Measurements from ENCODE around the gene SLC25A22.

Gene SLC25A22

GRCh38 chr11:792535-792821, 5.6 kb downstream of the SLC25A22 start:
- Histone ChIP-seq H3K27me3 (ENCODE audit: control insufficient read depth in 1 of 2, insufficient read depth in 2 of 2, low read length in 2 of 2) (peaks cover 15 to 18% of the 10 kb centered on the region in 2 donors), H3K27ac (ENCODE audit: low read length) (no peak overlapping the region), H3K36me3 (ENCODE audit: control insufficient read depth in 2 of 2, insufficient read depth in 2 of 2, low read length in 2 of 2) (no peaks in the 10 kb centered on the region), H3K9ac (ENCODE audit: low read length in 2 of 2) (no peak overlapping the region), H3K9me3 (ENCODE audit: control insufficient read depth in 2 of 2, low read length in 2 of 2) (no peaks in the 10 kb centered on the region), H3K4me1 (ENCODE audit: control insufficient read depth, insufficient read depth, low read length) (peaks cover 30% of the 10 kb centered on the region), H3K4me3 (ENCODE audit: low read length in 2 of 2) (no peak overlapping the region)

GRCh38 chr11:791658-792534, 6.2 kb downstream of the SLC25A22 start:
- H3K4me3 ChIP-seq (ENCODE audit: low read length in 2 of 2), result no peak overlapping the region

GRCh38 chr11:790721-791564, 7.1 kb downstream of the SLC25A22 start:
- no peaks in the 10 kb centered on the region for H3K36me3 ChIP-seq (ENCODE audit: control insufficient read depth in 2 of 2, insufficient read depth in 2 of 2, low read length in 2 of 2)
- no peak overlapping the region for H3K27ac ChIP-seq (ENCODE audit: low read length)
- H3K9me3 ChIP-seq (ENCODE audit: control insufficient read depth in 2 of 2, low read length in 2 of 2), result no peaks in the 10 kb centered on the region
- H3K27me3 ChIP-seq (ENCODE audit: control insufficient read depth in 1 of 2, insufficient read depth in 2 of 2, low read length in 2 of 2), result peaks cover 15 to 18% of the 10 kb centered on the region in 2 donors
- no peak overlapping the region for H3K4me3 ChIP-seq (ENCODE audit: low read length in 2 of 2)
- H3K4me1 ChIP-seq (ENCODE audit: control insufficient read depth, insufficient read depth, low read length), result peaks cover 17% of the 10 kb centered on the region
- H3K9ac ChIP-seq (ENCODE audit: low read length in 2 of 2), result no peak overlapping the region

More at GRCh38 chr11:791658-792534, 6.2 kb downstream of the SLC25A22 start:
- Histone ChIP-seq H3K27ac (ENCODE audit: low read length) (no peak overlapping the region), H3K9ac (ENCODE audit: low read length in 2 of 2) (no peak overlapping the region), H3K36me3 (ENCODE audit: control insufficient read depth in 2 of 2, insufficient read depth in 2 of 2, low read length in 2 of 2) (no peaks in the 10 kb centered on the region), H3K27me3 (ENCODE audit: control insufficient read depth in 1 of 2, insufficient read depth in 2 of 2, low read length in 2 of 2) (peaks cover 15 to 18% of the 10 kb centered on the region in 2 donors), H3K9me3 (ENCODE audit: control insufficient read depth in 2 of 2, low read length in 2 of 2) (no peaks in the 10 kb centered on the region), H3K4me1 (ENCODE audit: control insufficient read depth, insufficient read depth, low read length) (peaks cover 25% of the 10 kb centered on the region)

GRCh38 chr11:789943-790342, 8.1 kb downstream of the SLC25A22 start, which contains the start of gene CEND1:
Gene CEND1, minus strand, starts transcription at chr11:790090. Its CDS starts 1,514 bp downstream, at chr11:788576.
- Histone ChIP-seq H3K27ac (ENCODE audit: low read length) (no peak within 1 kb of the TSS), H3K36me3 (ENCODE audit: control insufficient read depth in 2 of 2, insufficient read depth in 2 of 2, low read length in 2 of 2) (no peaks in the 10 kb centered on the region), H3K9me3 (ENCODE audit: control insufficient read depth in 2 of 2, low read length in 2 of 2) (no peaks in the 10 kb centered on the region), H3K4me3 (ENCODE audit: low read length in 2 of 2) (no peak within 1 kb of the TSS), H3K27me3 (ENCODE audit: control insufficient read depth in 1 of 2, insufficient read depth in 2 of 2, low read length in 2 of 2) (peaks cover 15 to 18% of the 10 kb centered on the region in 2 donors), H3K9ac (ENCODE audit: low read length in 2 of 2) (no peak within 1 kb of the TSS), H3K4me1 (ENCODE audit: control insufficient read depth, insufficient read depth, low read length) (peaks cover 7% of the 10 kb centered on the region)

- H3K27ac ChIP-seq (ENCODE audit: low read length), result no peak overlapping the region
- no peak overlapping the region for H3K4me3 ChIP-seq (ENCODE audit: low read length in 2 of 2)
- H3K36me3 ChIP-seq (ENCODE audit: control insufficient read depth in 2 of 2, insufficient read depth in 2 of 2, low read length in 2 of 2), result no peaks in the 10 kb centered on the region
- H3K27me3 ChIP-seq (ENCODE audit: control insufficient read depth in 1 of 2, insufficient read depth in 2 of 2, low read length in 2 of 2), result peaks cover 15 to 18% of the 10 kb centered on the region in 2 donors
- H3K4me1 ChIP-seq (ENCODE audit: control insufficient read depth, insufficient read depth, low read length), result peaks cover 3% of the 10 kb centered on the region
- no peaks in the 10 kb centered on the region for H3K9me3 ChIP-seq (ENCODE audit: control insufficient read depth in 2 of 2, low read length in 2 of 2)
- H3K9ac ChIP-seq (ENCODE audit: low read length in 2 of 2), result no peak overlapping the region
Observed at GRCh38 chr11:788953-789940, 8.8 kb downstream of the SLC25A22 start.

- Histone ChIP-seq H3K27me3 (ENCODE audit: control insufficient read depth in 1 of 2, insufficient read depth in 2 of 2, low read length in 2 of 2) (peaks cover 15 to 18% of the 10 kb centered on the region in 2 donors), H3K4me1 (ENCODE audit: control insufficient read depth, insufficient read depth, low read length) (peaks cover 11% of the 10 kb centered on the region), H3K9ac (ENCODE audit: low read length in 2 of 2) (no peak overlapping the region), H3K27ac (ENCODE audit: low read length) (no peak overlapping the region), H3K36me3 (ENCODE audit: control insufficient read depth in 2 of 2, insufficient read depth in 2 of 2, low read length in 2 of 2) (no peaks in the 10 kb centered on the region), H3K4me3 (ENCODE audit: low read length in 2 of 2) (no peak overlapping the region), H3K9me3 (ENCODE audit: control insufficient read depth in 2 of 2, low read length in 2 of 2) (no peaks in the 10 kb centered on the region)
Observed at GRCh38 chr11:788009-788640, 10.0 kb downstream of the SLC25A22 start.

GRCh38 chr11:787084-787675, 10.9 kb downstream of the SLC25A22 start:
- H3K4me1 ChIP-seq (ENCODE audit: control insufficient read depth, insufficient read depth, low read length), result peaks cover 11% of the 10 kb centered on the region
- peaks cover 15 to 18% of the 10 kb centered on the region in 2 donors for H3K27me3 ChIP-seq (ENCODE audit: control insufficient read depth in 1 of 2, insufficient read depth in 2 of 2, low read length in 2 of 2)
- H3K4me3 ChIP-seq (ENCODE audit: low read length in 2 of 2), result no peak overlapping the region
- no peaks in the 10 kb centered on the region for H3K36me3 ChIP-seq (ENCODE audit: control insufficient read depth in 2 of 2, insufficient read depth in 2 of 2, low read length in 2 of 2)
- no peaks in the 10 kb centered on the region for H3K9me3 ChIP-seq (ENCODE audit: control insufficient read depth in 2 of 2, low read length in 2 of 2)
- no peak overlapping the region for H3K9ac ChIP-seq (ENCODE audit: low read length in 2 of 2)
- H3K27ac ChIP-seq (ENCODE audit: low read length), result no peak overlapping the region

- Histone ChIP-seq H3K27me3 (ENCODE audit: control insufficient read depth in 1 of 2, insufficient read depth in 2 of 2, low read length in 2 of 2) (peaks cover 15 to 18% of the 10 kb centered on the region in 2 donors), H3K27ac (ENCODE audit: low read length) (no peak overlapping the region), H3K9ac (ENCODE audit: low read length in 2 of 2) (no peak overlapping the region), H3K9me3 (ENCODE audit: control insufficient read depth in 2 of 2, low read length in 2 of 2) (no peaks in the 10 kb centered on the region), H3K4me1 (ENCODE audit: control insufficient read depth, insufficient read depth, low read length) (peaks cover 11% of the 10 kb centered on the region), H3K36me3 (ENCODE audit: control insufficient read depth in 2 of 2, insufficient read depth in 2 of 2, low read length in 2 of 2) (no peaks in the 10 kb centered on the region), H3K4me3 (ENCODE audit: low read length in 2 of 2) (no peak overlapping the region)
Observed at GRCh38 chr11:786235-787083, 11.6 kb downstream of the SLC25A22 start.

GRCh38 chr11:783581-784015, 14.5 kb downstream of the SLC25A22 start:
- peaks cover 14% of the 10 kb centered on the region for H3K4me1 ChIP-seq (ENCODE audit: control insufficient read depth, insufficient read depth, low read length)
- H3K36me3 ChIP-seq (ENCODE audit: control insufficient read depth in 2 of 2, insufficient read depth in 2 of 2, low read length in 2 of 2), result peaks cover 0 to 2% of the 10 kb centered on the region in 2 donors
- no peaks in the 10 kb centered on the region for H3K27me3 ChIP-seq (ENCODE audit: control insufficient read depth in 1 of 2, insufficient read depth in 2 of 2, low read length in 2 of 2)
- H3K27ac ChIP-seq (ENCODE audit: low read length), result no peak overlapping the region
- peak overlapping the region in 1 of 2 donors; percentile 29 for H3K4me3 ChIP-seq (ENCODE audit: low read length in 2 of 2)
- peak overlapping the region; percentile 6 to 36 for H3K9ac ChIP-seq (ENCODE audit: low read length in 2 of 2)
- H3K9me3 ChIP-seq (ENCODE audit: control insufficient read depth in 2 of 2, low read length in 2 of 2), result no peaks in the 10 kb centered on the region
